CD4-positive, alpha-beta T cell treated with Interleukin-10 for 1 hour (primary cell): Measurements from ENCODE around the gene WFDC5.
A peak's percentile ranks its signal among the peaks of the same experiment; 100 is the strongest.

Experiments
- DNase-seq: peaks from one replicate; pipeline ENCODE4 v3.0.0-alpha.2; 2020

WFDC5 gene

GRCh38 chr20:45113865-45114264 is 1.1 kb downstream of the WFDC5 start:
- DNase-seq, result no peak

GRCh38 chr20:45112754-45113153 is 2.2 kb downstream of the WFDC5 start:
- DNase-seq, result no peak

GRCh38 chr20:45111799-45112471 is 3.0 kb downstream of the WFDC5 start:
- peak; percentile 37 for DNase-seq

GRCh38 chr20:45111285-45111684 is 3.7 kb downstream of the WFDC5 start:
- no peak for DNase-seq

- DNase-seq, result no peak
These were observed 4.7 kb downstream of the WFDC5 start for GRCh38 chr20:45110301-45110700.

- DNase-seq, result no peak
These were observed 5.3 kb downstream of the WFDC5 start for GRCh38 chr20:45109634-45110033.

GRCh38 chr20:45105317-45105716 is 9.7 kb downstream of the WFDC5 start:
- no peak for DNase-seq

- no peak for DNase-seq
These were observed 10.2 kb downstream of the WFDC5 start for GRCh38 chr20:45104786-45105185.

- DNase-seq, result no peak
These were observed 11.9 kb downstream of the WFDC5 start for GRCh38 chr20:45103072-45103471.

- DNase-seq, result no peak
These were observed 13.6 kb downstream of the WFDC5 start for GRCh38 chr20:45101333-45101850.

GRCh38 chr20:45100563-45101245 is 14.3 kb downstream of the WFDC5 start, which contains the start of gene KCNS1:
Gene KCNS1, minus strand, starts transcription at chr20:45101127. Its CDS starts 1,891 bp downstream, at chr20:45099236.
- DNase-seq, result no peak

- DNase-seq, result no peak
These were observed 16.7 kb downstream of the WFDC5 start for GRCh38 chr20:45098103-45098773.

- peak; percentile 47 for DNase-seq
These were observed 17.4 kb downstream of the WFDC5 start for GRCh38 chr20:45097485-45098102.

GRCh38 chr20:45096781-45097180 is 18.2 kb downstream of the WFDC5 start:
- no peak for DNase-seq

- DNase-seq, result peak; percentile 72
These were observed 19.2 kb downstream of the WFDC5 start for GRCh38 chr20:45095805-45096238.

GRCh38 chr20:45094864-45095574 is 20.0 kb downstream of the WFDC5 start:
- DNase-seq, result no peak

GRCh38 chr20:45094201-45094600 is 20.8 kb downstream of the WFDC5 start:
- no peak for DNase-seq

GRCh38 chr20:45092898-45093297 is 22.1 kb downstream of the WFDC5 start:
- DNase-seq, result no peak

GRCh38 chr20:45091366-45091765 is 23.6 kb downstream of the WFDC5 start:
- DNase-seq, result no peak

- DNase-seq, result no peak
These were observed 24.5 kb downstream of the WFDC5 start for GRCh38 chr20:45090481-45090880.

- no peak for DNase-seq
These were observed 26.7 kb downstream of the WFDC5 start for GRCh38 chr20:45088247-45088646.

- no peak for DNase-seq
These were observed 27.2 kb downstream of the WFDC5 start for GRCh38 chr20:45087814-45088213.
